GM10847 (cell line): ENCODE data around the gene ZC3H7A.

Experiments used
- POLR2A ChIP-seq: IDR thresholded peaks from 2 replicates; pipeline ENCODE4 v1.6.1; 2011; ENCODE audit not compliant: insufficient read length; ENCODE audit errors: extremely low read depth

Gene ZC3H7A

GRCh38 chr16:11797166-11797956, at the start of gene ZC3H7A:
Gene ZC3H7A (minus strand): TSS chr16:11797258. CDS start chr16:11782354, 14,904 bp downstream.
- peak; percentile 93 for TF ChIP-seq POLR2A

GRCh38 chr16:11844499-11844898, 47.4 kb upstream of the ZC3H7A start:
- no peak for TF ChIP-seq POLR2A

- TF ChIP-seq POLR2A = no peak
These were observed 46.8 kb upstream of the ZC3H7A start for GRCh38 chr16:11843861-11844260.

- TF ChIP-seq POLR2A = no peak
These were observed 46.1 kb upstream of the ZC3H7A start for GRCh38 chr16:11843206-11843605.

- TF ChIP-seq POLR2A = no peak
These were observed 44.0 kb upstream of the ZC3H7A start for GRCh38 chr16:11841026-11841425.

GRCh38 chr16:11836650-11837244, 39.7 kb upstream of the ZC3H7A start:
- no peak for TF ChIP-seq POLR2A

- TF ChIP-seq POLR2A = no peak
These were observed 39.0 kb upstream of the ZC3H7A start for GRCh38 chr16:11835891-11836649.

GRCh38 chr16:11835309-11835708, 38.3 kb upstream of the ZC3H7A start:
- TF ChIP-seq POLR2A = no peak

- no peak for TF ChIP-seq POLR2A
These were observed 37.1 kb upstream of the ZC3H7A start for GRCh38 chr16:11833951-11834695.

GRCh38 chr16:11828696-11829095, 31.6 kb upstream of the ZC3H7A start:
- no peak for TF ChIP-seq POLR2A

GRCh38 chr16:11824362-11824761, 27.3 kb upstream of the ZC3H7A start:
- no peak for TF ChIP-seq POLR2A

GRCh38 chr16:11819798-11820197, 22.7 kb upstream of the ZC3H7A start:
- no peak for TF ChIP-seq POLR2A

- no peak for TF ChIP-seq POLR2A
These were observed 19.1 kb upstream of the ZC3H7A start for GRCh38 chr16:11816123-11816522.

GRCh38 chr16:11806721-11807120, 9.7 kb upstream of the ZC3H7A start:
- TF ChIP-seq POLR2A = no peak

GRCh38 chr16:11805556-11805955, 8.5 kb upstream of the ZC3H7A start:
- TF ChIP-seq POLR2A = no peak
